Pancreas (tissue), 10 donors: ENCODE data around the gene ACYP2. TPM values are rescaled to one million over a fixed set of nuclear protein-coding genes. Genes with fewer than 3 reads are reported as not detected.
"Not testable (repeated sequence)": the region's sequence is repeated elsewhere in the genome, so short reads cannot be mapped to it uniquely, and the experiment has no call there.

Experiments
- ATAC-seq, 4 donors: fragments of 200-7000 bp; cut with Tn5 transposase; one replicate each; pipeline versions ENCODE4 v1.8.0 to v1.9.1; 2020; ENCODE audit warnings: mild to moderate bottlenecking in 4 of 4, moderate library complexity in 4 of 4
- DNase-seq, 6 donors: peaks; one replicate each; pipeline ENCODE4 v3.0.0-alpha.2; 2020
- FAIRE-seq: peaks from 2 replicates; lab custom pipeline; 2012; peaks lifted over from hg19 to GRCh38; lab: Jason Lieb, UNC
- H3K27ac ChIP-seq, 4 donors: fragments of 200-600 bp; sonication (generic); 1 replicate in 3 of 4; 2 replicates in 1 of 4; pipeline versions ENCODE4 v1.5.0 to v1.8.0; 2020
- H3K27me3 ChIP-seq, 4 donors: fragments of 200-600 bp; one replicate each; pipeline ENCODE4 v1.8.0; 2021
- H3K36me3 ChIP-seq, 3 donors: fragments of 200-600 bp; sonication (generic) in 1 of 3; one replicate each; pipeline versions ENCODE4 v1.5.0 to v1.8.0; 2020 to 2021
- H3K4me1 ChIP-seq, 3 donors: fragments of 200-600 bp; one replicate each; pipeline ENCODE4 v1.8.0; 2021
- H3K4me3 ChIP-seq, 4 donors: fragments of 200-600 bp; sonication (generic) in 2 of 4; one replicate each; pipeline versions ENCODE4 v1.5.0 to v1.8.0; 2020 to 2021
- H3K9me3 ChIP-seq, 4 donors: fragments of 200-600 bp; one replicate each; pipeline ENCODE4 v1.8.0; 2021
- WGBS, 2 donors: extraction: QIAGEN DNeasy Blood & Tissue Kit; methylation state at CpG; one replicate each; pipeline ENCODE4 v1.1.7; 2013; 5-methylcytosine and 5-hydroxymethylcytosine counted together
- intact Hi-C, 3 donors: fragments of 100-400 bp; cut with DNase I; formaldehyde crosslinking; loops; one replicate each; pipeline versions ENCODE4 v1.11.1 to v1.14.2; 2022
- polyA plus RNA-seq, 2 donors: library from polyadenylated mRNA; stranded (reverse); fragments of 200-250 nt; gene quantifications; one replicate each; pipeline ENCODE4 v1.2.3, GENCODE V29; 2013
- total RNA-seq, 6 donors: library from RNA; stranded (reverse); fragmentation: NEBNext Ultra II Directional in 4 of 6; extraction: Animal tissue kit (Norgen Biotek cat#: 25700) in 4 of 6; gene quantifications; one replicate each; pipeline versions ENCODE4 v1.2.1 to v1.2.4, GENCODE V29; 2021 to 2023
- TF ChIP-seq, protein P1 (sequence below), 4 donors: fragments of 200-600 bp; sonication (generic) in 3 of 4; IDR thresholded peaks; one replicate each; pipeline versions ENCODE4 v1.5.0 to v1.8.0; 2021; ENCODE audit warnings: antibody characterized with exemption in 4 of 4
- donor health status: healthy with polysubstance abuse.
- donor health status: DM: no; HTN: no; CAD: no; lungs with moderate emphysema.
- donor health status: DM: no; HTN: no; CAD: no.
- donor health status: control.
- donor health status: control.
- donor health status: Bipolar disorder and iron deficiency.
- donor health status: DM: yes; HTN: yes; CAD: no.
- donor health status: DM: no; HTN: no; CAD: no.
- donor health status: DM: no; HTN: no; CAD: no.
- donor health status: DM: yes; HTN: yes; CAD: no.

The ACYP2 gene
- total and polyA plus RNA-seq, 8 donors: 8.0 to 18.0 (median 10.4) TPM

GRCh38 chr2:54289917-54290316 lies 174.5 kb downstream of the ACYP2 start:
- H3K9me3 ChIP-seq: no peaks in the 10 kb centered on the region
- H3K27ac ChIP-seq: no peak overlapping the region
- FAIRE-seq (no peak), DNase-seq (no peak), ATAC-seq (no peak)
- no peaks in the 10 kb centered on the region for H3K27me3 ChIP-seq
- TF ChIP-seq, protein P1, sequence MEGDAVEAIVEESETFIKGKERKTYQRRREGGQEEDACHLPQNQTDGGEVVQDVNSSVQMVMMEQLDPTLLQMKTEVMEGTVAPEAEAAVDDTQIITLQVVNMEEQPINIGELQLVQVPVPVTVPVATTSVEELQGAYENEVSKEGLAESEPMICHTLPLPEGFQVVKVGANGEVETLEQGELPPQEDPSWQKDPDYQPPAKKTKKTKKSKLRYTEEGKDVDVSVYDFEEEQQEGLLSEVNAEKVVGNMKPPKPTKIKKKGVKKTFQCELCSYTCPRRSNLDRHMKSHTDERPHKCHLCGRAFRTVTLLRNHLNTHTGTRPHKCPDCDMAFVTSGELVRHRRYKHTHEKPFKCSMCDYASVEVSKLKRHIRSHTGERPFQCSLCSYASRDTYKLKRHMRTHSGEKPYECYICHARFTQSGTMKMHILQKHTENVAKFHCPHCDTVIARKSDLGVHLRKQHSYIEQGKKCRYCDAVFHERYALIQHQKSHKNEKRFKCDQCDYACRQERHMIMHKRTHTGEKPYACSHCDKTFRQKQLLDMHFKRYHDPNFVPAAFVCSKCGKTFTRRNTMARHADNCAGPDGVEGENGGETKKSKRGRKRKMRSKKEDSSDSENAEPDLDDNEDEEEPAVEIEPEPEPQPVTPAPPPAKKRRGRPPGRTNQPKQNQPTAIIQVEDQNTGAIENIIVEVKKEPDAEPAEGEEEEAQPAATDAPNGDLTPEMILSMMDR (IDR thresholded peaks at IDR 0.05): no peak
- intact Hi-C loops: no loop called here
- WGBS, 2 donors: 74 to 82% methylated on average over 23 of the region's 23 CpGs
- no peaks in the 10 kb centered on the region for H3K4me1 ChIP-seq
- H3K36me3 ChIP-seq: no peaks in the 10 kb centered on the region
- H3K4me3 ChIP-seq: no peak overlapping the region

- Histone ChIP-seq H3K4me1 (no peaks in the 10 kb centered on the region), H3K27me3 (no peaks in the 10 kb centered on the region), H3K36me3 (no peaks in the 10 kb centered on the region), H3K4me3 (no peak overlapping the region), H3K9me3 (no peaks in the 10 kb centered on the region), H3K27ac (no peak overlapping the region)
- ATAC-seq (no peak), FAIRE-seq (no peak), DNase-seq (no peak)
- WGBS, 2 donors: 82% methylated on average over 9 of the region's 9 CpGs
- TF ChIP-seq, protein P1 (IDR thresholded peaks at IDR 0.05): no peak
- intact Hi-C loops: no loop called here
Observed at GRCh38 chr2:54290356-54291025, 175.1 kb downstream of the ACYP2 start.

GRCh38 chr2:54294665-54295064 lies 179.2 kb downstream of the ACYP2 start:
- H3K27ac ChIP-seq, ATAC-seq, H3K27me3 ChIP-seq, FAIRE-seq, H3K36me3 ChIP-seq, intact Hi-C loops, H3K9me3 ChIP-seq, H3K4me3 ChIP-seq, H3K4me1 ChIP-seq, DNase-seq: not testable (repeated sequence)
- WGBS, 2 donors: 97 to 100% methylated on average over 2 of the region's 2 CpGs

DNA sequence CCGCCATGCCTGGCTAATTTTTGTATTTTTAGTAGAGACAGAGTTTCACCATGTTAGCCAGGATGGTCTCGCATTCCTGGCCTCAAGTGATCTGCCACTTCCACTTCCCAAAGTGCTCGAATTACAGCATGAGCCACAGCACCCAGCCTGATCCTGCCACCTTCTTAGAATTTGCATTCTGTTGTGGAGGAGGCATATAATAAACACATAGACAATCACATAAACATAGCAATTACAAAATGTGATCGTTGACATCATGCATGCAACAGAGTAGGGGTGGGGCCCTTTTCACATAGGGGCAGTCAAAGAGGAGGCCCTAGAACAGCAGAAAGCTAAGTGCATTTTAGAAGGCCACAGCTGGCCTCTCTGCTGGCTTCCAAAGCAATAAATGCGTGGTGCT lies 180.5 kb downstream of the ACYP2 start:
- FAIRE-seq (no peak), ATAC-seq (no peak), DNase-seq (no peak)
- no peak overlapping the region for H3K4me3 ChIP-seq
- H3K4me1 ChIP-seq: no peaks in the 10 kb centered on the region
- 85 to 87% methylated on average over 5 of the region's 5 CpGs for WGBS, 2 donors
- intact Hi-C loops: no loop called here
- H3K9me3 ChIP-seq: no peaks in the 10 kb centered on the region
- no peak overlapping the region for H3K27ac ChIP-seq
- no peaks in the 10 kb centered on the region for H3K36me3 ChIP-seq
- TF ChIP-seq, protein P1 (IDR thresholded peaks at IDR 0.05): no peak
- no peaks in the 10 kb centered on the region for H3K27me3 ChIP-seq

DNA sequence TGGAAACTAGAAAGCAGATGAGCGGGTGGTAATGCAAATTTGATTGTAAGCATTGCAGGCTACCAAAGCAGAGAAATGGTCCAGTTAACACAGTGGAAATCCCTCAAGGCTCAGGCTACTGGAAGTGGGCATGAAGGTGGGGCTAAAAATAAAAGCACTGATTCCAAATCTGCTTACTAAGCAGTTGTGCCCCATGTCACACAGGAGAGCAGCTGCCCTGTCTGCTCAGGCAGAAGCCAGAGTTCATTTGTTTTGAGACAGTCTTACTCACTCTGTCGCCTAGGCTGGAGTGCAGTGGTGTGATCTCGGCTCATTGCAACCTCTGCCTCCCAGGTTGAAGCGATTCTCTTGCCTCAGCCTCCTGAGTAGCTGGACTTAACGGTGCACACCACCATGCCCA lies 183.1 kb downstream of the ACYP2 start:
- ATAC-seq: no peak

More for the DNA sequence above, 183.1 kb downstream of the ACYP2 start:
- Histone ChIP-seq H3K9me3 (no peaks in the 10 kb centered on the region), H3K4me1 (no peaks in the 10 kb centered on the region), H3K27ac (no peak overlapping the region), H3K27me3 (no peaks in the 10 kb centered on the region), H3K36me3 (no peaks in the 10 kb centered on the region), H3K4me3 (no peak overlapping the region)
- TF ChIP-seq, protein P1 (IDR thresholded peaks at IDR 0.05): no peak
- intact Hi-C loops: no loop called here
- FAIRE-seq: no peak
- 88 to 94% methylated on average over 5 of the region's 5 CpGs for WGBS, 2 donors
- DNase-seq: no peak
